Mucosa of stomach (tissue), 1 donor: ENCODE results near the gene DACT3.

Experiments
- H3K27me3 ChIP-seq: one replicate; pipeline ENCODE4 v1.7.0; 2013; ENCODE audit warnings: mild to moderate bottlenecking, low read length; ENCODE audit not compliant: control insufficient read depth, insufficient read depth
- H3K36me3 ChIP-seq: one replicate; pipeline ENCODE4 v1.7.0; 2013; ENCODE audit warnings: low read length; ENCODE audit not compliant: control insufficient read depth, insufficient read depth
- H3K4me1 ChIP-seq: one replicate; pipeline ENCODE4 v1.7.0; 2013; ENCODE audit warnings: mild to moderate bottlenecking, low read length; ENCODE audit not compliant: control insufficient read depth, insufficient read depth
- H3K4me3 ChIP-seq: one replicate; pipeline ENCODE4 v1.7.0; 2013; ENCODE audit warnings: low read length
- H3K9ac ChIP-seq: one replicate; pipeline ENCODE4 v1.7.0; 2013; ENCODE audit warnings: mild to moderate bottlenecking, low read length, moderate library complexity
- H3K9me3 ChIP-seq: one replicate; pipeline ENCODE4 v1.7.0; 2013; ENCODE audit warnings: mild to moderate bottlenecking, low read length, moderate library complexity; ENCODE audit not compliant: control insufficient read depth
- donor health status: Pancreatic carcinoma.

The DACT3 gene

DNA sequence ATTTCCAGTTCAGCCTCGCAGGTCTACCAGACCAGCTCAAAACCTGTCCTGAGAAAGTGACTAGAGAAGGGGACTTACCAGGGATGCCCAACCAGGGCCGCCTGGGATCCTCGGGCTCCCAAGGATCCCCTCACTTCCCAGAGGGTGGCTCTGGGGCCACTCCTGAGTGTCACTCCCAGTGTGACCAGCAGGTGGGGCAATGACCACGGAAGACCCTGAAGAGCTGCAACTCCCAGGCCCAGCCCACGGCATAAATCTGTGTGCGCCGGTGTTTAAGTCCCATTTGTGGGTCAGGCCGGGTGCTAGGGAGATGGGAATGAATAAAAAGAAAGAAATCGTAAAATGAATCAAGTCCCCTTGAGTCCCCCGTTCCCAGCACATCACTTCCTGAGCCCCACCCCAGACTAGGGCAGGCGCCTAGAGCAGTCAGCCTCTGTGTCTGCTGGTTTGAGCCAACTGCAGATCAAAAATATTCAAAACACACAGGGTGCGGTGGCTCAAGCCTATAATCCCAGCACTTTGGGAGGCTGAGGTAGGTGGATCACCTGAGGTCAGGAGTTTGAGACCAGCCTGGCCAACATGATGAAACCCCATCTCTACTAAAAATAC, 46.8 kb downstream of the DACT3 start:
- Histone ChIP-seq H3K27me3 (peaks cover 3% of the 10 kb centered on the region), H3K9ac (no peak overlapping the region), H3K9me3 (no peaks in the 10 kb centered on the region), H3K4me3 (no peak overlapping the region), H3K4me1 (peaks cover 4% of the 10 kb centered on the region), H3K36me3 (peaks cover 3% of the 10 kb centered on the region)

- Histone ChIP-seq H3K4me3 (no peak overlapping the region), H3K36me3 (peaks cover 10% of the 10 kb centered on the region), H3K27me3 (peaks cover 3% of the 10 kb centered on the region), H3K9ac (no peak overlapping the region), H3K4me1 (peaks cover 4% of the 10 kb centered on the region), H3K9me3 (no peaks in the 10 kb centered on the region)
Observed at GRCh38 chr19:46613525-46613924, 47.5 kb downstream of the DACT3 start.

DNA sequence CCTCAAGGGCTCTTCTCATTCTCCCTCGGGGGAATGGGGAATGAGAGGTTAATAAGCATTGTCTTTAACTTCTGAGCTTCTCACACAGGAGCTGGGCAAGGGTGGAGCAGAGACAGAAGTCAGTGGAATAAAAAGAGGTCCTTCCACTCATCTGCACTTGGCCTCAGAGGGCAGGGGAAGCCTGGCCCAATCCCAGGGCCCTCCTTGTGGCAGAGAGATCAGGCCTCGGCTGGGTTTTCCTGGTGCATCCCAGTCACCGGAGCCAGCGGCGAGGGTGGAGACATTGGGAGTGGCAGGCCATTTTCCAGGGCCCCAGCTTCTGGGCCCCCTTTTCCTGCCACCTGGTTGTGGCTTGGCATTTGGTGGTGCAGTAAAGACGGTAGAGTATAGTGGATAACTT, 49.2 kb downstream of the DACT3 start:
- Histone ChIP-seq H3K27me3 (peaks cover 3% of the 10 kb centered on the region), H3K9ac (no peak overlapping the region), H3K9me3 (no peaks in the 10 kb centered on the region), H3K4me3 (no peak overlapping the region), H3K36me3 (peaks cover 23% of the 10 kb centered on the region), H3K4me1 (peaks cover 4% of the 10 kb centered on the region)

GRCh38 chr19:46610851-46611770, 49.9 kb downstream of the DACT3 start:
- Histone ChIP-seq H3K27me3 (no peaks in the 10 kb centered on the region), H3K4me3 (no peak overlapping the region), H3K9me3 (no peaks in the 10 kb centered on the region), H3K36me3 (peaks cover 23% of the 10 kb centered on the region), H3K9ac (no peak overlapping the region), H3K4me1 (peaks cover 4% of the 10 kb centered on the region)

GRCh38 chr19:46610413-46610775, 50.6 kb downstream of the DACT3 start:
- Histone ChIP-seq H3K9me3 (no peaks in the 10 kb centered on the region), H3K4me1 (peaks cover 4% of the 10 kb centered on the region), H3K9ac (no peak overlapping the region), H3K4me3 (no peak overlapping the region), H3K27me3 (no peaks in the 10 kb centered on the region), H3K36me3 (peaks cover 23% of the 10 kb centered on the region)

DNA sequence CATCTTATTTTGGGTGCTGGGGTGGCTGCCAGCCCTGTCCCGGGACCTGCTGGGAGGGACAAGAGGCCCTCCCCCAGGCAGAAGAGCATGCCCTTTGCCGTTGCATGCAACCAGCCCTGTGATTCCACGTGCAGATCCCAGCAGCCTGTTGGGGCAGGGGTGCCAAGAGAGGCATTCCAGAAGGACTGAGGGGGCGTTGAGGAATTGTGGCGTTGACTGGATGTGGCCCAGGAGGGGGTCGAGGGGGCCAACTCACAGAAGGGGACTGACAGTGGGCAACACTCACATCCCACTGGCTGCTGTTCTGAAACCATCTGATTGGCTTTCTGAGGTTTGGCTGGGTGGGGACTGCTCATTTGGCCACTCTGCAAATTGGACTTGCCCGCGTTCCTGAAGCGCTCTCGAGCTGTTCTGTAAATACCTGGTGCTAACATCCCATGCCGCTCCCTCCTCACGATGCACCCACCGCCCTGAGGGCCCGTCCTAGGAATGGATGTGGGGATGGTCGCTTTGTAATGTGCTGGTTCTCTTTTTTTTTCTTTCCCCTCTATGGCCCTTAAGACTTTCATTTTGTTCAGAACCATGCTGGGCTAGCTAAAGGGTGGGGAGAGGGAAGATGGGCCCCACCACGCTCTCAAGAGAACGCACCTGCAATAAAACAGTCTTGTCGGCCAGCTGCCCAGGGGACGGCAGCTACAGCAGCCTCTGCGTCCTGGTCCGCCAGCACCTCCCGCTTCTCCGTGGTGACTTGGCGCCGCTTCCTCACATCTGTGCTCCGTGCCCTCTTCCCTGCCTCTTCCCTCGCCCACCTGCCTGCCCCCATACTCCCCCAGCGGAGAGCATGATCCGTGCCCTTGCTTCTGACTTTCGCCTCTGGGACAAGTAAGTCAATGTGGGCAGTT, 51.2 kb downstream of the DACT3 start:
- Histone ChIP-seq H3K4me3 (no peak overlapping the region), H3K4me1 (peaks cover 8% of the 10 kb centered on the region), H3K9me3 (no peaks in the 10 kb centered on the region), H3K27me3 (no peaks in the 10 kb centered on the region), H3K36me3 (peaks cover 23% of the 10 kb centered on the region), H3K9ac (no peak overlapping the region)

DNA sequence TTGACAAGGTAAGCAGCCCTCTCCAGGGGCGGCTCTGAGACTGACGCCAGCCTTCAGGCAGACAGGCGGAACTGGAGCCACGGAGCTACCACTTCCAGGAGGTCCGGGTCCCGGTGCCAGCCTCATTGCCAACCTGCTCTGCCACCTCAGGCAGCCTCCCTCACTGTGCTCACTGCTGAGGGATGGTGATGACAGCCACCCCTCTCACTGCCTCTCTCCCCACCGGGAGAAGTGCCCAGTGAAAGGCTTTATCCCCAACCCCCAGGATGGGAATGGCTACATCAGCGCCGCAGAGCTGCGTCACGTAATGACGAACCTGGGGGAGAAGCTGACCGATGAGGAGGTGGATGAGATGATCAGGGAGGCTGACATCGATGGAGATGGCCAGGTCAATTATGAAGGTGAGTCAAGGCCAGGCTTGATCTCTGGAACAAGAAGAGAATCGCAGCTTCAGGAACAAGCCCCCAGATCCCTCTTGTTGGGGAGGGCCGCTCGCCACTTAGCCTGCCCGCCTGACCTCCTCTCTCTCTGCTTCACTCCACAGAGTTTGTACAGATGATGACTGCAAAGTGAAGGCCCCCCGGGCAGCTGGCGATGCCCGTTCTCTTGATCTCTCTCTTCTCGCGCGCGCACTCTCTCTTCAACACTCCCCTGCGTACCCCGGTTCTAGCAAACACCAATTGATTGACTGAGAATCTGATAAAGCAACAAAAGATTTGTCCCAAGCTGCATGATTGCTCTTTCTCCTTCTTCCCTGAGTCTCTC, 52.2 kb downstream of the DACT3 start:
- Histone ChIP-seq H3K27me3 (no peaks in the 10 kb centered on the region), H3K4me3 (no peak overlapping the region), H3K4me1 (peaks cover 13% of the 10 kb centered on the region), H3K9me3 (no peaks in the 10 kb centered on the region), H3K36me3 (peaks cover 23% of the 10 kb centered on the region), H3K9ac (no peak overlapping the region)

DNA sequence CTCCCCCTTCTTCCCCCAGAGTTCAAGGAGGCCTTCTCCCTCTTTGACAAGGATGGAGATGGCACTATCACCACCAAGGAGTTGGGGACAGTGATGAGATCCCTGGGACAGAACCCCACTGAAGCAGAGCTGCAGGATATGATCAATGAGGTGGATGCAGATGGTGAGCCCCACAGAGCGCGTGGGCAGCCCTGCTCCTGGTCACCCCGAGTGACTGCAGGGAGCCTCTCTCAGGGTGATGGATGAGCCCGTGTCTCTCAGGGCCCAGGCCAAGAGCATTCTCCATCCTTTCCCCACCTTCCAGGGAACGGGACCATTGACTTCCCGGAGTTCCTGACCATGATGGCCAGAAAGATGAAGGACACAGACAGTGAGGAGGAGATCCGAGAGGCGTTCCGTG, 52.8 kb downstream of the DACT3 start:
- Histone ChIP-seq H3K36me3 (peaks cover 23% of the 10 kb centered on the region), H3K9me3 (no peaks in the 10 kb centered on the region), H3K4me3 (no peak overlapping the region), H3K4me1 (peaks cover 19% of the 10 kb centered on the region), H3K9ac (no peak overlapping the region), H3K27me3 (no peaks in the 10 kb centered on the region)

DNA sequence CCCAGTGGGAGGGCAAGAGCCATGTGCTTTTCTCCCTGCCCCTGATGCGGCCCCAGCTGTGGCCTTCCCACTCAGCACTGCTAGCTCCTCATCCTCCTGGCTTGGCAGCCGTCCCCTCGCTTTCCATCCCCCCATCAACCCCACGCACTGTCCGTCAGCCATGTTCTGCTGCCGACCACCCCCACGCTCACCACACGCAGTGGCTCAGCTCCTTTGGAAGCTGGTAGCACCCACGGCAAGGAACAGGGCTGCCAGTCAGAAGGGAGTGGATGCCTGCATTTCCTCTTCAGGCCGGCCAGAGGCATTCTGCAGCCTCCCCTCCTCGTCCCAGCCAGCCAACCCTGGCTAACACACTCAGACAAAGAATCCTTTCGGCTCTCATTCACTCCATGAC, 53.5 kb downstream of the DACT3 start:
- Histone ChIP-seq H3K4me1 (peaks cover 20% of the 10 kb centered on the region), H3K9ac (no peak overlapping the region), H3K27me3 (no peaks in the 10 kb centered on the region), H3K36me3 (peaks cover 23% of the 10 kb centered on the region), H3K9me3 (no peaks in the 10 kb centered on the region), H3K4me3 (no peak overlapping the region)

DNA sequence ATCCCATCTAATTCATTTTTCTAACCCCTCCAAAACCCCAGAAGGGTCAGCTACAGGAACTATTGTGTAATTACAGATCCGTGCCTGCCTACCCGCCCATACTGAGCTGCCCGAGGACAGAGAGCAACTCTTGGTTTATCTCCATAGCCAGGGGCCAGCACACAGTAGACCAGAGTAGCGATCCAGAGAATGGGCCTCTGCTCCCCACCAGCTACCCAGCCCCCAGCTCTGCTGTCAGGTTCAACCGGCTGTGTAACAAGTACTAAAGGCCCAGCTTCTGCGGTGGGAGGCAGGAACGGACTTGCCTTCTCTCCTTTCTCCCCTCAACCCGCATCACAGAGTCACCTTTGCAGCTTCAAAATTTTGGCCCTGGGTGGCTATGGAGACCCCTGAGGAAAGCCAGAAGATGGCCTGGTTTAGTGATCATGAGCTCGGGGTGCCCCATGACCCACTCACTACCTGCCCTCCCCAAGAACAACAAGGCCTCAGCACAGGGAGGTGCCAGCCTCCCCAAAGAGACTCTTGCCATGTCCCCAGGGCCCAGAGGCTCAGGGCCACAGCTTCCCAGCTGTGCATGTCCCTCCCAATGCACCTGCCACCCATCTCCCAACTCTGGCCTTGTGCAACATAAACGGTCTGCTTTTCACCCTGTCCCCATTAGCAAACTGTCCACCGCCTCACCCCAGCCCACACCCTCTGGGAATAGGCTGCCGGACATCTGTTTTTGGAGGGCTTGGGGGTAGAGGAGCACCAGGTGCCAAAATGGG, 54.1 kb downstream of the DACT3 start:
- H3K4me1 ChIP-seq: peaks cover 16% of the 10 kb centered on the region
- H3K9ac ChIP-seq: no peak overlapping the region
- no peaks in the 10 kb centered on the region for H3K9me3 ChIP-seq
- H3K27me3 ChIP-seq: no peaks in the 10 kb centered on the region
- H3K4me3 ChIP-seq: no peak overlapping the region
- H3K36me3 ChIP-seq: peaks cover 23% of the 10 kb centered on the region

GRCh38 chr19:46606019-46606418, 55.0 kb downstream of the DACT3 start:
- H3K4me1 ChIP-seq: peaks cover 16% of the 10 kb centered on the region
- no peak overlapping the region for H3K9ac ChIP-seq
- no peaks in the 10 kb centered on the region for H3K27me3 ChIP-seq
- no peak overlapping the region for H3K4me3 ChIP-seq
- H3K9me3 ChIP-seq: no peaks in the 10 kb centered on the region
- peaks cover 23% of the 10 kb centered on the region for H3K36me3 ChIP-seq
